AG09309 (cell line): ENCODE data around the gene AKT2.

Experiments
- DNase-seq: peaks from one replicate; pipeline ENCODE4 v3.0.0-alpha.2; 2010; ENCODE audit warnings: low read depth
- H3K4me3 ChIP-seq: 2 replicates; pipeline ENCODE4 v1.5.1; 2011; ENCODE audit warnings: mild to moderate bottlenecking, low read depth, low read length, moderate library complexity; ENCODE audit not compliant: control insufficient read depth
- CTCF ChIP-seq: IDR thresholded peaks from 2 replicates; pipeline ENCODE4 v1.5.1; 2011; ENCODE audit warnings: mild to moderate bottlenecking, low read depth, low read length, inconsistent platforms; ENCODE audit not compliant: insufficient read depth, control insufficient read depth; ENCODE audit errors: missing control alignments

Gene AKT2

GRCh38 chr19:40217027-40217810 lies 67.9 kb downstream of the AKT2 start:
- DNase-seq = no peak
- H3K4me3 ChIP-seq = no peak overlapping the region
- TF ChIP-seq CTCF = peak; percentile 37

GRCh38 chr19:40216777-40217026 lies 68.4 kb downstream of the AKT2 start:
- no peak overlapping the region for H3K4me3 ChIP-seq
- TF ChIP-seq CTCF = no peak
- no peak for DNase-seq

GRCh38 chr19:40216013-40216776 lies 69.0 kb downstream of the AKT2 start:
- H3K4me3 ChIP-seq = no peak overlapping the region
- no peak for TF ChIP-seq CTCF
- no peak for DNase-seq

- DNase-seq = no peak
- no peak overlapping the region for H3K4me3 ChIP-seq
- no peak for TF ChIP-seq CTCF
Observed at GRCh38 chr19:40214936-40215335, 70.2 kb downstream of the AKT2 start.

GRCh38 chr19:40213882-40214570 lies 71.1 kb downstream of the AKT2 start:
- H3K4me3 ChIP-seq = no peak overlapping the region
- no peak for TF ChIP-seq CTCF
- no peak for DNase-seq

- DNase-seq = no peak
- TF ChIP-seq CTCF = no peak
Observed at GRCh38 chr19:40213251-40213829, 71.8 kb downstream of the AKT2 start.

More at GRCh38 chr19:40213251-40213829, 71.8 kb downstream of the AKT2 start:
- H3K4me3 ChIP-seq = no peak overlapping the region
